GM21515 (cell line): ENCODE results near the gene AKIP1.
"Not testable (repeated sequence)": the region's sequence is repeated elsewhere in the genome, so short reads cannot be mapped to it uniquely, and the experiment has no call there.

Experiments used
- ATAC-seq: cut with Tn5 transposase; IDR thresholded peaks from one replicate; pipeline ENCODE4 v1.9.1; 2021; ENCODE audit not compliant: unreplicated experiment

Gene AKIP1

GRCh38 chr11:8914661-8915018 lies 3.7 kb downstream of the AKIP1 start:
- ATAC-seq = no peak

GRCh38 chr11:8917157-8917825 lies 6.3 kb downstream of the AKIP1 start:
- no peak for ATAC-seq

- no peak for ATAC-seq
These were observed 11.7 kb downstream of the AKIP1 start for GRCh38 chr11:8922691-8923090.

- no peak for ATAC-seq
These were observed 14.7 kb downstream of the AKIP1 start for GRCh38 chr11:8925711-8926110.

- no peak for ATAC-seq
These were observed 15.2 kb downstream of the AKIP1 start for GRCh38 chr11:8926236-8926635.

GRCh38 chr11:8927233-8927632 lies 16.2 kb downstream of the AKIP1 start:
- ATAC-seq = no peak

GRCh38 chr11:8928205-8928604 lies 17.2 kb downstream of the AKIP1 start:
- no peak for ATAC-seq

GRCh38 chr11:8928981-8929615 lies 18.1 kb downstream of the AKIP1 start:
- no peak for ATAC-seq

- ATAC-seq = no peak
These were observed 19.6 kb downstream of the AKIP1 start for GRCh38 chr11:8930456-8931175.

- ATAC-seq = no peak
These were observed 21.7 kb downstream of the AKIP1 start, which contains the start of gene C11orf16 for GRCh38 chr11:8932564-8933180. C11orf16 (minus strand) TSS chr11:8932947; CDS start chr11:8932308, 639 bp downstream.

- no peak for ATAC-seq
These were observed 22.9 kb downstream of the AKIP1 start for GRCh38 chr11:8933931-8934330.

GRCh38 chr11:8934742-8935488 lies 23.9 kb downstream of the AKIP1 start:
- ATAC-seq = no peak

GRCh38 chr11:8935789-8936188 lies 24.8 kb downstream of the AKIP1 start:
- not testable (repeated sequence) for ATAC-seq

GRCh38 chr11:8937159-8937558 lies 26.2 kb downstream of the AKIP1 start:
- peak; percentile 69 for ATAC-seq

- ATAC-seq = no peak
These were observed 26.7 kb downstream of the AKIP1 start for GRCh38 chr11:8937659-8938058.

GRCh38 chr11:8941341-8942103 lies 30.5 kb downstream of the AKIP1 start:
- no peak for ATAC-seq

- ATAC-seq = no peak
These were observed 31.6 kb downstream of the AKIP1 start, which contains the start of gene ASCL3 for GRCh38 chr11:8942518-8943066. ASCL3 (minus strand) TSS chr11:8943016; CDS start chr11:8938161, 4,855 bp downstream.

- no peak for ATAC-seq
These were observed 36.4 kb downstream of the AKIP1 start for GRCh38 chr11:8947230-8947943.

GRCh38 chr11:8948886-8949285 lies 37.9 kb downstream of the AKIP1 start:
- ATAC-seq = no peak
